HT-29 (cell line): ENCODE results near the gene DIO1. TPM values are rescaled to one million over a fixed set of nuclear protein-coding genes. Genes with fewer than 3 reads are reported as not detected.
A peak's percentile ranks its signal among the peaks of the same experiment; 100 is the strongest.

Experiments
- DNase-seq: peaks from one replicate; pipeline ENCODE4 v3.0.0-alpha.2; 2015; ENCODE audit warnings: low spot score
- total RNA-seq: library from RNA; depleted of rRNA; stranded (reverse); fragments of >200 nt; shearing (Covaris generic); gene quantifications from 2 replicates; pipeline ENCODE4 v1.2.3, GENCODE V29; 2014

Gene DIO1
- total RNA-seq, 1 experiment from 2014 or later, result not detected

GRCh38 chr1:53942127-53942957 lies 48.4 kb downstream of the DIO1 start:
- peak; percentile 49 for DNase-seq

- DNase-seq, result no peak
Observed at GRCh38 chr1:53943090-53943489, 49.1 kb downstream of the DIO1 start.

DNA sequence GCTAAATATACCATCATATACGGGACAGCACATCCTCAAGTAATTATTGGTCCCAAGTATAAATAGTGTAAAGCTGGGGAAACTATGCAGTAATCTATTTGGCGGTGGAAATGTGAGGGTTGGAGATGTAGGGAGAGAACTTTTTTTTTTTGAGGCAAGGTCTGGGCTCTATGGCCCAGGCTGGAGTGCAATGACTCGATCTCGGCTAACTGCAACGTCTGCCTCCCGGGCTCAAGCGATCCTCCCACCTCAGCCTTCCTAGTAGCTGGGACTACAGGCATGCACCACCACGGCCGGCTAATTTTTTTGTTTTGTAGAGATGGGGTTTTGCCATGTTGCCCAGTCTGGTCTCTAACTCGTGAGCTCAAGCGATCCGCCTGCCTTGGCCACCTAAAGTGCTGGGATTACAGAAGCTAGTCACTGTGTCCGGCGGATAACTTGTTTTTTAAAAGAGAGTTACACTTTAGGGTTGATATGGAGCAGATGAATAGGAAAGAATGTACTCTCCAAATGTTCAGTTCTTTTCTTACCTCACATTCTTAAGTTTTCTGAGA lies 49.6 kb downstream of the DIO1 start:
- DNase-seq, result no peak

DNA sequence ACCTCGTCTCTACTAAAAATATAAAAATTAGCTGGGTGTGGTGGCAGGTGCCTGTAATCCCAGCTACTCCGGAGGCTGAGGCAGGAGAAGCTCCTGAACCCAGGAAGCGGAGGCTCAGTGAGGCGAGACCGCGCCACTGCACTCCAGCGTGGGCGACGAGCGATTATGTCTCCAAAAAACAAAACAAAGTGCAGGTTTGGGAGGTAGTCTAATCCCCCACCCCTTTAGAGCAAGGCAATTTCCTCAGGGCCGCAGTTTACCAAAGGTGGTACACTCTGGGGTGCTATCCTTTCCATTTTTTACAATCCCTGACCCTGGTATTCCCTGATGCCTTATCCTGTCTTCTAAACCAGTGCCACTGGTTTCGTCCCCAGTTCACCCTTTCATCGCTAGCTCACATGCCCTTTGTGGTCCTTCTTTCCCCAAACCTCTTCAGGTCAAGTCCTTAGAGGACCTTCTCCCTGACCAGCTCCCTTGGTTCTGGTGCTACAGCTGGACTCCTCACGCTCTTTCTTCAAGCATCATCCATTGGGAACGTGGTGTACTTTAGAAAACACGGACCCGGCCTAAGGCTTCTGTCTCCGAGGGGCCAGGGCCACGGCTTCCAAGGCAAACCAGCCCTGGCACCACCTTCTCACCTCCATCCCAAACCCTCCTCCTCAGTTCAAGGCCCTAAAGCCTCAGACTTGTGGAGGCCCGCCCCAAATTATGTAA lies 50.6 kb downstream of the DIO1 start:
- peak; percentile 13 for DNase-seq

DNA sequence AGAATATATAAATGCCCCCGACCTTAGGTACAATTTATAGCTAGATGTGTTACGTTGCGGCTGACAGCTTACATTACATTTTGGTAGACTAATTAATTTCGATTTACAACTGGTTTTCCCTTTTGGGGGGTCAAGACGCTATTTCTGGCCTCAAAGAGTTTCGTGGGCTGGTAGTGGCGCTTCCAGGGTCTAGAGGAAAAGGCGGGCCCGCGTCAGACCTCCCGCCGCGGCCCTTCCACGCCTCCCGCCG lies 51.1 kb downstream of the DIO1 start:
- no peak for DNase-seq

DNA sequence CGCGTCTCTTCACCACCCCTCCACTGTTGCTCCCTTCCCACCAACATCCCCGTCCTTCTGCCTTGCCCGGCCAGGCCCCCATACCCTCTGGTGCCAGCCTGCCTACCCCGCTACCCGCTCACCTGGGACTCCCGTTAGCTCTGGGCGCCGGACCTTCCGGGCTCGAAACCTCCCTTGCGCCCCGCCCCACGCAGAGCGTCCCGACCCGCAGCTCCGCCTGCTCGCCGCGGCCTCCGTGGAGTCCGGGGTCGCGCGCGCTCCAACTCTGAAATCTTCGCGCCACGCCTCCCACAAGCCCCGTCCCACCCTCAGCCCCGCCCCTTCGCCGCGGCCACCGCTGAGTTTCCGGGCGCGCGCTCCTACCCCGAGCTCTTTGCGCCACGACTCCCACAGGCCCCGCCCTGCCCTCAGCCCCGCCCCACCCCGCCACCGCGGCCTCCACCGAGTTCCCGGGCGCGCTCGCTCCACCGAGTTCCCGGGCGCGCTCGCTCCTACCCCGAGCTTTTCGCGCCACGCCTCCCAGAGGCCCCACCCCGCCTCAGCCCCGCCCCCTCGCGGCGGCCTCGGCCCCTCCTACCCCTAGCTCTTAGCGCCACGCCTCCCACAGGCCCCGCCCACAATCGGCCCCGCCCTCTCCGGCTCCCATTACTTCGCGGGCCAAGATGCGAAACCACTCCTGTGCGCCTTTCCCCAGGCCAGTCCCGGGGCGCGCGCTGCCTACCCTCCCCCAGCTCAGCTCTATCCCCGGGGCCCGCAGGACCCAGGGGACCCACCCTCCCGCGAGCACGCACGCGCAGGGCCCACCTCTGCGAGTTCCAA lies 51.7 kb downstream of the DIO1 start, which contains the start of gene IFT25:
Gene IFT25 (minus strand): TSS at position 267 of the 819 bp plus-strand sequence. CDS start 5,617 bp downstream, outside the sequence.
- peak; percentile 96 for DNase-seq

DNA sequence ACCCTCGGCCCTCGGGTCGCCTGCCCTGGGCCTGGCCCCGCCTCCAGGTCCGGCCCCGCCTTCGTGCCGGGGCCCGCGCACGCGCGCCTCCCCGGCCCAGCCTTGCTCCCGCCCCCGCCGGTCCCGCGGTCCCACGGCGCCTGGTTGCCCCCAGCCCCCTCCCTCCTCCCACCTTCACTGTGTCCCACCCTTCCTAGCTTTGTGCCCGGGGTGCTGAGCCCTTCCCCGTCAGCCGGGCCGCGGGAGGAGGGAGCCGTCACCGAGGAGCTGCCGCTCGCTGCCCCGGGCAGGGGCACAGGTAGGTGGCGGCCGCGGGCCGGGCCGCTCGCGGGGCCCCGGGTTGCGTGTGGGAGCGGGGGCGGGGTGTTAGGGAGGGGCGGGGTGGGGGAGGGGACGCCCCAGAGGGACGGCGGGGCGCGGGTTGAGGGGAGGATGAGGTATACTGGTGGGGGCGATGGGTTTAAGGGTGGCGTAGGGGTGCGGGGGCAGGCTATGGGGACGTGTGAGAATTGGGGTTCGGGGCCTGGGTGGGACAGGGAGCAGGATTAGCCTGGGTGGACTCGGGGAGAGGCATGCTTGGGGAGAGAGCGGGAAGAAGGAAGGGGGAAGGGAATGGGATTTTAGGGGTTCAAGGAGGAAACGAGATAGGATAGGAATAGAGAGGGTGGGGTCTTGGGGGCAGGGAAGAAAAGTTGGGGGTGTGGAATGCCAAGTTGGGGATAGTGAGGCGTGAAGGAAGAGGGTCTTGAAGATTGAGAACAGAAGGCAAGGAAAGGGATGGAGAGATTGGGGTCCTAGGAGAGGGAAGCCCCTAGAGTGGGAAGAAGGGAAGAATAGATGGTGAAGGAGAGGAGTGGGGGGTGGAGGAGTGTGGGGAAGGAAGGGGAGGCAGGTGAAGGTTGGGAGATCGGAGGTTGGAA lies 52.5 kb downstream of the DIO1 start, which contains the start of gene LRRC42:
Gene LRRC42 (plus strand): TSS at position 99 of the 920 bp plus-strand sequence. CDS start 5,650 bp downstream, outside the sequence.
- DNase-seq, result no peak

DNA sequence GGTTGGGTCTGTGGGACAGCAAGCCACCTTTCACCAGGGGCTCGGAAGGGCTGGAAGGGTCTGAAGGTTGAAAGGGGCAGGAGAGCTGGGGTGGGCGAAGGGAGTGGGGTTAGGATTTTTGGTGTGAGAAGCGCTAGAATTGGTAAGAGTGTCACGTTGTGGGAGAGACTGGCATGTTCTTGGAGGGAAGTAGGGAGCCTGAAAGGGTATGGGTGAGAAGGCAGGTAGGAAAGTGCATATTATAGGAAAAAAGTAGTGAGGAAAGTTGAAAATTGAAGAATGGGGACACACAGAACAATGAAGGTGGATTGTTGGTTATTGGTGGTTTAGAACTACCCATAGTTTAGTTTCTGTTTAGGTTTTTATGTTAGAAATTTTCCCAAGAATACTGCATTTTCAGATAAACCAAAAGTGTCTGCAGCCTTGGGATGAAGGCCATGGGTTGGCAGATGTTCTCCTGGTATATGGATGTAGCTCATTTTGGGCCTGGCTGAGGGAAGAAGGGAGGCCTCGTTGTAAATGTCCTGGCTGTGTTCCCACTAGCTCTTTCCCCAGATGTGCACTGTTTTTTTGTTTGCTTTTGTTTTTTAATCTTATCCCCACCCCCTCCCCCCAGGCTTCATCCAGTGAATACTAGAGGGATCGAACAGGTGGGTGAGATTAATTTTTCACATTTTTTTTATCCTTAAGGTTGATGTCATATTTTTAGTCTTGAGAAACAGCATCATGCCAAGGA lies 53.4 kb downstream of the DIO1 start:
- DNase-seq, result no peak

DNA sequence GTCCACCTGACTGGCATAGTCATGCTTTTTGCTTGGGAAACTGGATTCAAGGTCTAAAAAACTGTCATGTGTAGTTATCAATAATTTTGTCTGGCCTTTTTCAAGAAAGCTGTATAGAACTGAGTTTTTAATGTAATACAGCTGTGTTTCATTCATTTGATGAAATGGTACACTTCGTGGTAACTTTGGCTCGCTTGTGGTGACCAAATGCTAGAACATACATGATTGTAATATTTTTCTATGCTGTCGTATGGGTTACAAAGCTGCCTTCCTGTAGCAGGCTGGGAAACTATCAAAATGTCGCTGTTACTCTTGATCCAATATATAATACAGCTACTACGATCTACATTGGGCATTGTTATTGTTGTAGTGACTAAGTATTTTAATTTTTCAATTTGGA lies 54.3 kb downstream of the DIO1 start:
- no peak for DNase-seq

- peak; percentile 59 for DNase-seq
Observed at GRCh38 chr1:53949023-53949990, 55.3 kb downstream of the DIO1 start.

- DNase-seq, result no peak
Observed at GRCh38 chr1:53951697-53952096, 57.7 kb downstream of the DIO1 start.

GRCh38 chr1:53954128-53954527 lies 60.1 kb downstream of the DIO1 start:
- no peak for DNase-seq

- peak; percentile 43 for DNase-seq
Observed at GRCh38 chr1:53956308-53957168, 62.6 kb downstream of the DIO1 start.

DNA sequence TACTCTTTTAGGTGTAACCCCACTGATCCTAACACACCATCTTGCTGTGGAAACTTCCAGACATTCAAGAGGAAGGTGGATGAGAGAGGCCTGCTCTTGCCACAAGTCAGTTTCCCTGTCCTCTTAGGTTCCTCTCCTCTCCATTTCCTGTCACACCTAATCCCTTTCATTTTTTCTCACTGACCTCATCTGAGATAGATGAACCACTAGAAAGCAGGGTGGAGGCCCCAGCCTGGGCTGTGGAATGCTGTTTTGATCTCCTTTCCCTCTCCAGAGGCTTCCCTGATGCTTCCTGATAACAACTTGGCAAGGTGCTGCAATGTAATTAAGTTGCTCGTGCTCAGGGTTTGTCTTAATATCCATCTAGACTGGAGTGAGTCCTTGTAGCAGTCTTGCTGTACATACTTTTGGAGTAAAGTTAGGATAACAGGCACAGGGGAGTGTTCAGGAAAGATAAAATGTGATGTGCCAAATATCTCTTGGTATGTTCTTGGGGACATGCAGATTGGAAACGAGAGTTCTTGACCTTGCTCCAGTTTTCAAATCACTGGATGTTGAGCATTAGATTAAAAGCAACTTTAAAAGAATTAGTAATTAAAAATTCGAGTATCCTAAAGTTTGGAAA lies 63.3 kb downstream of the DIO1 start:
- DNase-seq, result peak; percentile 59

GRCh38 chr1:53959664-53960250 lies 65.8 kb downstream of the DIO1 start:
- DNase-seq, result peak; percentile 69
